ENCODE results near the gene EEF1A2. TPM values are rescaled to one million over a fixed set of nuclear protein-coding genes. Genes with fewer than 3 reads are reported as not detected.

EEF1A2 gene
- total RNA-seq, 4 donors from 2014 or later, result 0.75 to 5.0 (median 3.3) TPM

DNA sequence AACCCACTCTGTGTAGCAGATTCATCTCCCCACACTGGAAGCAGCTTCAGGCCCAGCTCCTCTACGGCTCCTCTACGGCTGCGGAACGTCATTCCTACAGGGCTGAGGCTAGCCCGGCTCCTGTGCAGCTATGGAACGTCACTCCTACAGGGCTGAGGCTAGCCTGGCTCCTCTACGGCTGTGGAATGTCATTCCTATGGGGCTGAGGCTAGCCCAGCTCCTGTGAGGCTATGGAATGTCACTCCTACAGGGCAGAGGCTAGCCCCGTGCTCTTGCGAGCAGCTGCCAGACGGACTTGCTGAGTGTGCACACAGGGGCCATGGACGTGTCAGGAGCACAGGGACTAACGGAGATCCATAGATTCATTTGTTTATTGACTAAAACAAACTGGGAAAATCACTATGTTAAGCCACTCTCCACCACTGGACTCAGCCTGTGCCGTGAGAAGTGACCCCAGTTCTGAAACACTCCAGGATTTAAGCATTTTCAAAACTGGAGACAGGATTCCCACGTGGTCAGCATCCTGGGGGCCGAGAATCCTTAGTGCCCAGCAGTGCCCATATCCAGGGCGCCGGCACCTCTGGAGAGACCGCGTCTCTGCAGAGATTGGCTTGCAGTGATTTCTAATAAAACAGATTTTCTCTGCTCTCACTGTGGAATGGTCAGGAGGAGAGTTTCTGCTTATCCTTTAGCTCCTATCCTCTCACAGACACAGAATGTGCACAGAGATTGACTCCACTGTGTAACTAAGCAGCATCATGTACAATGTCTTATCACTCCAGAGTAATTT, 31.4 kb downstream of the EEF1A2 start:
- H3K4me1 ChIP-seq, result peaks cover 0 to 9% (median 8%) of the 10 kb centered on the region in 4 donors
- H3K27me3 ChIP-seq, result peaks cover 66% of the 10 kb centered on the region
- no peaks in the 10 kb centered on the region for H3K36me3 ChIP-seq
- intact Hi-C loops (cut with DNase I; ENCODE audit: low total_unique reads), result no loop called here
- TF ChIP-seq, protein P1, sequence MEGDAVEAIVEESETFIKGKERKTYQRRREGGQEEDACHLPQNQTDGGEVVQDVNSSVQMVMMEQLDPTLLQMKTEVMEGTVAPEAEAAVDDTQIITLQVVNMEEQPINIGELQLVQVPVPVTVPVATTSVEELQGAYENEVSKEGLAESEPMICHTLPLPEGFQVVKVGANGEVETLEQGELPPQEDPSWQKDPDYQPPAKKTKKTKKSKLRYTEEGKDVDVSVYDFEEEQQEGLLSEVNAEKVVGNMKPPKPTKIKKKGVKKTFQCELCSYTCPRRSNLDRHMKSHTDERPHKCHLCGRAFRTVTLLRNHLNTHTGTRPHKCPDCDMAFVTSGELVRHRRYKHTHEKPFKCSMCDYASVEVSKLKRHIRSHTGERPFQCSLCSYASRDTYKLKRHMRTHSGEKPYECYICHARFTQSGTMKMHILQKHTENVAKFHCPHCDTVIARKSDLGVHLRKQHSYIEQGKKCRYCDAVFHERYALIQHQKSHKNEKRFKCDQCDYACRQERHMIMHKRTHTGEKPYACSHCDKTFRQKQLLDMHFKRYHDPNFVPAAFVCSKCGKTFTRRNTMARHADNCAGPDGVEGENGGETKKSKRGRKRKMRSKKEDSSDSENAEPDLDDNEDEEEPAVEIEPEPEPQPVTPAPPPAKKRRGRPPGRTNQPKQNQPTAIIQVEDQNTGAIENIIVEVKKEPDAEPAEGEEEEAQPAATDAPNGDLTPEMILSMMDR (IDR thresholded peaks at IDR 0.05), result no peak
- TF ChIP-seq POLR2AphosphoS5 (IDR thresholded peaks at IDR 0.05) (no peak), POLR2A (IDR thresholded peaks at IDR 0.05) (no peak), EP300 (IDR thresholded peaks at IDR 0.05; ENCODE audit: low read depth) (no peak)
- 63 to 71% methylated on average over 6 to 19 of the region's 19 CpGs for WGBS, 2 donors (ENCODE audit: low coverage in 1 of 2)
- no peaks in the 10 kb centered on the region for H3K9me3 ChIP-seq
- H3K4me3 ChIP-seq, result no peak overlapping the region
- no peak for DNase-seq
- in situ Hi-C loops (cut with MboI; ENCODE audit: low pct_ligation_motif_present in 1 of 4, low pct_unique_long_range_greater_than_20kb in 1 of 4, low sequenced_read_pairs in 3 of 4), result no loop called here
- no peak overlapping the region for H3K27ac ChIP-seq

DNA sequence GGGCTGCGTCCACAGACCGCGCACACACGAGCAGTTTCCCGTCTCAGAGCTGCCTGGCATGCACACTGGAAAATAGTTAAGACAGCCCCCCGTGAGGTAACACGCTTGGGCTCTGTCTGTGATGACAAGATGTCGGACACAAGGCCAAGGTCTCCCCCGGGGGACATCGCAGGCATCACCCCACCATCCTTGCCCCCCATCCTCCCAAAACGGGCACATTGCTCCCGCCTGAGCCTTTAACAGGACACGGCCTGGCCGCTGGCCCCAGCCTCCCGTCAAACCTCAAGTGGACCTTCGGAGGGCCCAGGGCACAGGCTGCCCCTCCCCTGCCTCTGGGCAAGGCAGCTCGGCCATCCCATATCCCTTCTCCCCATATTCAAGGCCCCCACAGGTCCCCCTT, 32.0 kb downstream of the EEF1A2 start:
- no peak overlapping the region for H3K4me3 ChIP-seq
- no peak for DNase-seq
- WGBS, 2 donors (ENCODE audit: low coverage in 1 of 2), result 80 to 92% methylated on average over 1 to 17 of the region's 17 CpGs
- H3K9me3 ChIP-seq, result no peaks in the 10 kb centered on the region
- intact Hi-C loops (cut with DNase I; ENCODE audit: low total_unique reads), result no loop called here
- H3K4me1 ChIP-seq, result peaks cover 0 to 5% (median 3%) of the 10 kb centered on the region in 4 donors
- in situ Hi-C loops (cut with MboI; ENCODE audit: low pct_ligation_motif_present in 1 of 4, low pct_unique_long_range_greater_than_20kb in 1 of 4, low sequenced_read_pairs in 3 of 4), result no loop called here
- H3K36me3 ChIP-seq, result no peaks in the 10 kb centered on the region
- peaks cover 66% of the 10 kb centered on the region for H3K27me3 ChIP-seq
- no peak overlapping the region for H3K27ac ChIP-seq
- TF ChIP-seq POLR2AphosphoS5 (IDR thresholded peaks at IDR 0.05) (no peak), EP300 (IDR thresholded peaks at IDR 0.05; ENCODE audit: low read depth) (no peak), POLR2A (IDR thresholded peaks at IDR 0.05) (no peak)
- TF ChIP-seq, protein P1 (IDR thresholded peaks at IDR 0.05), result no peak

DNA sequence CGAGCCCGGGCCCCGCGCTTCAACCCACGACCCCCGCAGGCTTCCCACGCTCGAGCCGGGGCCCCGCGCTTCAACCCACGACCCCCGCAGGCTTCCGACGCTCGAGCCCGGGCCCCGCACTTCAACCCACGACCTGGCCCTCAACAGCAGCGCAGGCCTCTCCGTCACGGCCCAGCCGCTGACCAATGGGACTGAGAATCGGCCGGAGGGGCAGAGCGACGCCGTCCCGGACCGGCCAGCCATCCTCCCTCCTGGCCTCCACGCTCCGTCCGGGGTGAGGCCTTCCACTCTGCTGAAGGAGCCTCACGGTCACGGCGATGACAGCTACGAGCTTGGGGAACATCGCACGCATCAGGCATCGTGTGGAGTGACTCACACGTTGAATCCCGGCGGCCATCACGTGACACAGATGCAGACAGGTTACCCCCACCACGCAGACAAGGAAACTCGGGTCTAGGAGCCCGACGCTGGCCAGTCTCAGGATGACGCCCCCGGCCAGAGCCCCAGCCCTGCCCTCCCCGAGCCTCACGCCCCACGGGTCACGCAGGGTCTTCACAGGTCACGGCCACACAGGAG, 32.5 kb downstream of the EEF1A2 start:
- Histone ChIP-seq H3K27me3 (peaks cover 65% of the 10 kb centered on the region), H3K27ac (no peak overlapping the region), H3K36me3 (no peaks in the 10 kb centered on the region), H3K9me3 (no peaks in the 10 kb centered on the region), H3K4me1 (no peaks in the 10 kb centered on the region), H3K4me3 (no peak overlapping the region)
- WGBS, 2 donors (ENCODE audit: low coverage in 1 of 2), result 85 to 100% methylated on average over 2 to 55 of the region's 55 CpGs
- TF ChIP-seq, protein P1 (IDR thresholded peaks at IDR 0.05), result no peak
- TF ChIP-seq POLR2A (IDR thresholded peaks at IDR 0.05) (no peak), EP300 (IDR thresholded peaks at IDR 0.05; ENCODE audit: low read depth) (no peak), POLR2AphosphoS5 (IDR thresholded peaks at IDR 0.05) (no peak)
- in situ Hi-C loops (cut with MboI; ENCODE audit: low pct_ligation_motif_present in 1 of 4, low pct_unique_long_range_greater_than_20kb in 1 of 4, low sequenced_read_pairs in 3 of 4), result no loop called here
- intact Hi-C loops (cut with DNase I; ENCODE audit: low total_unique reads), result no loop called here
- no peak for DNase-seq

DNA sequence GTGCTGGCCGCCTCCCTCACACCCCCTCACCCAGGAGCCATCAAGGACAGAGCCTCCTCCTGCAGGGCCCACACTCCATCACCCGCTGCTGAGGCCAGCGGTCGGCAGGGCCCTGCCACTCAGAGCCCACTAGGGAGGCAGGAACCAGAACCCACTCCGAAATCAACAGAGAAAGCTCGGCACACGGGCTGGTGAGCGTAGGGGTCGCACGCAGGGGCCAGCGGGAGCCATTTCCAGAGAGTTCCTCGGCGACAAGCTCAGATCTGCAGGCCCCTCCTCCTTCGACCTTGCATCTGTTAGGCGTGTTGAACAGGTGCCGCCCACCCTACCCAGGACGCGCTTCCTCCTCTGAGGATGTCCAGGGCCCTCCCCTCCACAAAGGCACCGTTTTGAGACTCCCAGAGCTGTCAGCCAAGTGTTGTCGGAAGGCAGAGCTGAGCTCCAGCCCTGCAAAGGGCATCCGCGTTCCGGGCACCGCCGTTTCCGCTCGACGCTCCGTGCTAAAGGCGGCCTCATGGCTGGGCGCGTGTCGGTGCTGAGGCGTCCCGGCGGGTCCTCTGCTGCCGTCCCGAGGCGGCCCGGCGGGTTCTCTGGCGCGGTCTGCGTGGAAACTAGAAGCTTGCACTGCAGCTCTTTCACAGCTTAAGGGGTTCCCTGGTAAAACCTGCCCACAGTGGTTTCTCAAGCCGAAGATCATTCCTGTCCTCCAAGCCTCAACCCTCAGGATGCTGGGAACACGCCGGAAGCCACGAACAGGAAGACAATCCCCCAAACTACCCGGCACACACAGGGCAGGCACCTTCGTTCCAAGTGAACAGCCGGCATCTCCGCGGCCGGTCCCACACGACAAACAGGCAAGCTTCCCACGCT, 33.3 kb downstream of the EEF1A2 start:
- H3K36me3 ChIP-seq, result no peaks in the 10 kb centered on the region
- H3K27me3 ChIP-seq, result peaks cover 65% of the 10 kb centered on the region
- intact Hi-C loops (cut with DNase I; ENCODE audit: low total_unique reads), result no loop called here
- WGBS, 2 donors (ENCODE audit: low coverage in 1 of 2), result 45 to 82% methylated on average over 6 to 56 of the region's 56 CpGs
- DNase-seq, result no peak
- in situ Hi-C loops (cut with MboI; ENCODE audit: low pct_ligation_motif_present in 1 of 4, low pct_unique_long_range_greater_than_20kb in 1 of 4, low sequenced_read_pairs in 3 of 4), result no loop called here
- no peaks in the 10 kb centered on the region for H3K9me3 ChIP-seq
- no peak for TF ChIP-seq POLR2A (IDR thresholded peaks at IDR 0.05)
- TF ChIP-seq POLR2AphosphoS5 (IDR thresholded peaks at IDR 0.05), result no peak
- TF ChIP-seq EP300 (IDR thresholded peaks at IDR 0.05; ENCODE audit: low read depth), result no peak
- TF ChIP-seq, protein P1 (IDR thresholded peaks at IDR 0.05), result no peak
- no peak overlapping the region for H3K4me3 ChIP-seq
- no peak overlapping the region for H3K27ac ChIP-seq
- no peaks in the 10 kb centered on the region for H3K4me1 ChIP-seq

Data from transverse colon (tissue), 4 donors.